HepG2 (cell line): ENCODE measurements around the gene LASP1. TPM values are rescaled to one million over a fixed set of nuclear protein-coding genes. Genes with fewer than 3 reads are reported as not detected.

ENCODE experiments used
- ATF7-NPFF ChIP-seq: sonication (generic); formaldehyde crosslinking; IDR thresholded peaks from 2 replicates; pipeline ENCODE4 v1.8.1; 2023; ENCODE audit warnings: mild to moderate bottlenecking, low read depth, missing genetic modification reagents, moderate library complexity
- CCDC6 ChIP-seq: sonication (generic); formaldehyde crosslinking; IDR thresholded peaks from 2 replicates; pipeline ENCODE4 v1.8.1; 2022; ENCODE audit warnings: mild to moderate bottlenecking, missing genetic modification reagents, moderate library complexity
- DPF2 ChIP-seq: sonication (generic); formaldehyde crosslinking; IDR thresholded peaks from 2 replicates; pipeline ENCODE4 v1.4.0; 2020; ENCODE audit warnings: mild to moderate bottlenecking, low read depth, missing genetic modification reagents, borderline replicate concordance
- DZIP1 ChIP-seq: sonication (generic); formaldehyde crosslinking; IDR thresholded peaks from 2 replicates; pipeline ENCODE4 v1.5.0; 2020; ENCODE audit warnings: mild to moderate bottlenecking, missing genetic modification reagents
- ETS1 ChIP-seq: sonication (generic); formaldehyde crosslinking; IDR thresholded peaks from 2 replicates; pipeline ENCODE4 v1.4.0; 2020; ENCODE audit warnings: missing genetic modification reagents
- HHEX ChIP-seq: IDR thresholded peaks from 2 replicates; pipeline ENCODE4 v1.6.1; 2016; ENCODE audit warnings: control low read depth
- IKZF4 ChIP-seq: sonication (generic); formaldehyde crosslinking; IDR thresholded peaks from 2 replicates; pipeline ENCODE4 v1.5.1; 2020; ENCODE audit warnings: borderline replicate concordance, mild to moderate bottlenecking, low read depth, missing genetic modification reagents; ENCODE audit errors: not compliant biosample characterization
- JUND ChIP-seq: sonication (generic); formaldehyde crosslinking; IDR thresholded peaks from 2 replicates; pipeline ENCODE4 v1.8.0; 2022; ENCODE audit warnings: mild to moderate bottlenecking, missing genetic modification reagents
- KLF13 ChIP-seq: sonication (generic); formaldehyde crosslinking; IDR thresholded peaks from 2 replicates; pipeline ENCODE4 v1.4.0; 2020; ENCODE audit warnings: mild to moderate bottlenecking, missing genetic modification reagents
- NKX3-1 ChIP-seq: sonication (generic); formaldehyde crosslinking; IDR thresholded peaks from 2 replicates; pipeline ENCODE4 v1.5.0; 2020; ENCODE audit warnings: missing genetic modification reagents
- NONO ChIP-seq, 2 experiments: fragments of 450-650 bp in 1 of 2; sonication (generic) in 1 of 2; formaldehyde crosslinking in 1 of 2; IDR thresholded peaks in 1 of 2; conservative IDR thresholded peaks in 1 of 2; 2 replicates each; pipeline versions ENCODE4 v1.6.1 to v1.8.0; 2017 to 2022; ENCODE audit warnings: mild to moderate bottlenecking in 1 of 2, missing genetic modification reagents in 1 of 2, moderate library complexity in 1 of 2
- SIN3B ChIP-seq: fragments of 150-350 bp; IDR thresholded peaks from 2 replicates; pipeline ENCODE4 v1.6.1; 2014; ENCODE audit warnings: low read length
- TMF1 ChIP-seq: sonication (generic); formaldehyde crosslinking; IDR thresholded peaks from 2 replicates; pipeline ENCODE4 v1.8.1; 2022; ENCODE audit warnings: low read depth, missing genetic modification reagents
- TOPORS ChIP-seq: sonication (generic); formaldehyde crosslinking; IDR thresholded peaks from 2 replicates; pipeline ENCODE4 v1.8.0; 2023; ENCODE audit warnings: mild to moderate bottlenecking, missing genetic modification reagents
- YY1 ChIP-seq: IDR thresholded peaks from 2 replicates; pipeline ENCODE4 v1.6.1; 2011; ENCODE audit warnings: low read length, low read depth, moderate library complexity, mild to moderate bottlenecking; ENCODE audit not compliant: insufficient read depth, insufficient replicate concordance
- ZBTB1 ChIP-seq: sonication (generic); formaldehyde crosslinking; IDR thresholded peaks from 2 replicates; pipeline ENCODE4 v1.4.0; 2020; ENCODE audit warnings: missing genetic modification reagents, borderline replicate concordance
- ZNF253 ChIP-seq: sonication (generic); formaldehyde crosslinking; IDR thresholded peaks from 2 replicates; pipeline ENCODE4 v1.8.0; 2022; ENCODE audit warnings: mild to moderate bottlenecking, missing genetic modification reagents, borderline replicate concordance
- ZNF468 ChIP-seq: sonication (generic); formaldehyde crosslinking; IDR thresholded peaks from 2 replicates; pipeline ENCODE4 v1.8.0; 2022; ENCODE audit warnings: mild to moderate bottlenecking, moderate library complexity, missing genetic modification reagents
- ZNF543 ChIP-seq: sonication (generic); formaldehyde crosslinking; IDR thresholded peaks from 2 replicates; pipeline ENCODE4 v1.4.0; 2020; ENCODE audit warnings: mild to moderate bottlenecking, missing genetic modification reagents
- ZNF687 ChIP-seq: sonication (generic); formaldehyde crosslinking; IDR thresholded peaks from 2 replicates; pipeline ENCODE4 v1.5.1; 2020; ENCODE audit warnings: mild to moderate bottlenecking, missing genetic modification reagents, moderate library complexity
- ZNF768 ChIP-seq: sonication (generic); formaldehyde crosslinking; IDR thresholded peaks from 2 replicates; pipeline ENCODE4 v1.4.0; 2020; ENCODE audit warnings: missing genetic modification reagents
- polyA plus RNA-seq, 8 experiments: library from polyadenylated mRNA; depleted of rRNA in 3 of 8; stranded (reverse) in 7 of 8; unstranded in 1 of 8; fragments of >200 nt; fragmentation: Illumina TruSeq in 4 of 8; extraction: Trizol in 4 of 8; gene quantifications; 2 replicates each; pipeline versions ENCODE4 v1.2.1 to v1.2.3, GENCODE V29; 2011 to 2016; ENCODE audit warnings: low read depth in 4 of 8, missing spikeins in 1 of 8, mixed read lengths in 1 of 8; ENCODE audit not compliant: insufficient read depth in 1 of 8
- total RNA-seq, 5 experiments: library from RNA; depleted of rRNA; stranded (reverse); fragments of >200 nt; fragmentation: Illumina TruSeq; extraction: Trizol; gene quantifications; 2 replicates each; pipeline ENCODE4 v1.2.3, GENCODE V29; 2016; ENCODE audit warnings: low read depth in 1 of 5
- TF ChIP-seq, protein P1 (sequence below): sonication (generic); formaldehyde crosslinking; IDR thresholded peaks from 2 replicates; pipeline ENCODE4 v1.8.0; 2022; ENCODE audit warnings: missing genetic modification reagents, low read depth, mild to moderate bottlenecking, borderline replicate concordance

LASP1 gene
- total and polyA plus RNA-seq, 2 of the 13 experiments (the other 11 are each of a cell fraction or from before 2014, with no cell fraction given) = 70.1 to 97.0 TPM

DNA sequence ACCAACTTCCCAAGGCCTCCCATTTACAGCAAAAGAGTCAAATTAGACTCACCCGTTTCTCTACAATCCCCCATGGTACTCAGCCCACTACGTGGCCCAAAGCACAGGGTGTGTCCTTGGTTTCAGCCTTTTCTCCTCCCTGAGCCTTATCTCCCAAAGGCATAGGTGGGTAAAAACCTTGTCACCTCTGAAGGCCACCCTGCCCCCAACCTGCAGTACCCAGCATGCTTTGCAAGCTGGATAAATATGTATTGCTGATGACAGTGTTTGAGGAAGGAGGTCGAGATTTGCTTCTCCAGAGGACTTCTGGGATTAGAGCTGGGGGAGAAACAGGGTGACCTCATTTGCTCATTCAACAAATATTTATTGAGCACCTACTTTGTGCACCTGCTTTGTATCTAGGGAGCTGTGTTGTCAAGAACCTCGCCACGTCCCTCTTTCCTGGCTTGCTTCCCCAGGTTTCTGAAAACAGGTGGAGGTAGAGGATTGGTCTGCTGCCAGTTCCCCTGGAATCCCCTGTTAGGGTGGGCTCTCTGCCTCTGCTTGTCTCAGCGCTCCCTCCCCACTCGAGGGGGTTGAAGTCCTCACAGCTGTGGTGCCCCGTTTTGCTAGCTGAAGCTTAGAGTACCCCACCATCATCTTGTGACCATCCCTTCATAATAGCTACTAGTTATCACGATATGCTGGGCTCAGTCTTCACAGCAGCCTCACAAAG is 3.0 kb downstream of the LASP1 start (continued):
- TF ChIP-seq ETS1 (CRISPR knock-in tag) (no peak), JUND (no peak; the same call in 1 of the 2 replicates), CCDC6 (no peak), ZBTB1 (no peak), DPF2 (CRISPR knock-in tag) (no peak), YY1 (no peak), IKZF4 (no peak), ZNF768 (no peak), TMF1 (no peak), ATF7-NPFF (CRISPR knock-in tag) (no peak), NONO (IDR thresholded peaks at IDR 0.05) (no peak), NONO (CRISPR knock-in tag; conservative IDR thresholded peaks at IDR 0.05) (peak; percentile 57; the same call in 1 of the 2 replicates), TOPORS (no peak), KLF13 (no peak), DZIP1 (CRISPR knock-in tag) (no peak), ZNF687 (0 out of 2 replicates have a peak, but pooled peaks have one; percentile 4), ZNF543 (CRISPR knock-in tag) (no peak), HHEX (no peak), ZNF468 (CRISPR knock-in tag) (no peak), ZNF253 (CRISPR knock-in tag) (no peak), NKX3-1 (CRISPR knock-in tag) (no peak), SIN3B (no peak)
- TF ChIP-seq, protein P1, sequence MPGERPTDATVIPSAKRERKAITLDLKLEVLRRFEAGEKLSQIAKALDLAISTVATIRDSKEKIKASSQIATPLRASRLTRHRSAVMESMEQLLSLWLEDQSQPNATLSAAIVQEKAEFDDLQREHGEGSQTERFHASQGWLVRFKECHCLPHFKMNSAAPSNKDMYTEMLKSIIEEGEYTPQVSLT (CRISPR knock-in tag) = no peak
